Activated naive CD4-positive, alpha-beta T cell treated with Interleukin-2 at 50 U/mL for 16 hours (primary cell): ENCODE results near the gene GPR89A.
"Not testable (repeated sequence)": the region's sequence is repeated elsewhere in the genome, so short reads cannot be mapped to it uniquely, and the experiment has no call there.

Experiments
- DNase-seq: peaks from one replicate; pipeline ENCODE4 v3.0.0-alpha.2; 2020

Gene GPR89A

DNA sequence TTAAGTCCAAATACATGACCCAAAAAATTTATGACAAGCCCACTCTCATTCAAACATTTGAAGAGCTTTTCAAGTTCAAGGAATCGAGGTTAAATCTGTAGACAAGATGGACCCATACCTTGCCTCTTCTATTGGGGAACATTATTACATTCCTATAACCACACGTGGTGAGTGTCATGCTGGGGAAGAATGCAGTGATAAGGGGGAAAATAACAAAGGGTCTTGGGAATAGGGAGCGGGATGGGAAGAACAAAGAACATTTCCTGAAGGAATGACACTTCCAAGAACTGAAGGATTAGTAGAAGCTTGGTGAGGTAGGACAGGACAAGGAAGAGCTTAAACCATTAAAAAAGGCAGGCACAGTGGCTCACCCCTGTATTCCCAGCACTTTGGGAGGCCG, 80.5 kb downstream of the GPR89A start:
- DNase-seq, result no peak

DNA sequence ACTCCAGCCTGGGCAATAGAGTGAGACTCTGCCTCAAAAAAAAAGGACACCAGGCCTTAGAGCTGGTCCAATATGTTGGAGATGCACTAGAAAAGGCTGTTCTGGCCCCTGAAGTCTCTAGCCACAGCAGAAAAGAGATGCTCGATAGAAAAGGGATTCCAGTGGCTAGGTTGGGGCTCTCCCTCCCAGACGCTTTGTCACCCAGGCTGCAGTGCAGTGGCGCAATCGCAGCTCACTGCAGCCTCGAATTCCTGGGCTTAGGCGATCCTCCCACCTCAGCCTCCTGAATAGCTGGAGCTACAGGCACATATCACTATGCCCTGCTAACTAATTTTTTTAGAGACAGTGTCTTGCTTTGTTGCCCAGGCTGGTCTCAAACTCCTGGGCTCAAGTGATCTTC, 81.1 kb downstream of the GPR89A start:
- no peak for DNase-seq

DNA sequence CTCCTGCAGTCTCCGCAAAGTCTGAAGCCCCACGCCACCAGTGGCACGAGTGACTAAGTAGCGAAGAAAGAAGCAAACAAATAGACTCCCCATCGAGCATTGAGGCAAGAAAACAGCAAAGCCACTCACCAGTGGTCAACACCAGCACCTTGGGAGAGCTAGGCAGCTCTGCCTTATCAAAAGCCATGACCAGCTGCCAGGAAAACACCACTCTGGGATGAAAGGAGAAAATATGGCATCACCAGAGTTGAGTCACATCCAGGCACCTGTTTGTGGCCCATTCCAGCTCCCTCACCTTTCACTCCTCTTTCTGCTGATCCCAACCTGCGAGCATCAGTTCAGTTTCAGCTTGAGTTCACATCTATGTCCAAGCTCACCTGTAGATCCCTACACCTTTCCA, 82.1 kb downstream of the GPR89A start:
- DNase-seq, result no peak

DNA sequence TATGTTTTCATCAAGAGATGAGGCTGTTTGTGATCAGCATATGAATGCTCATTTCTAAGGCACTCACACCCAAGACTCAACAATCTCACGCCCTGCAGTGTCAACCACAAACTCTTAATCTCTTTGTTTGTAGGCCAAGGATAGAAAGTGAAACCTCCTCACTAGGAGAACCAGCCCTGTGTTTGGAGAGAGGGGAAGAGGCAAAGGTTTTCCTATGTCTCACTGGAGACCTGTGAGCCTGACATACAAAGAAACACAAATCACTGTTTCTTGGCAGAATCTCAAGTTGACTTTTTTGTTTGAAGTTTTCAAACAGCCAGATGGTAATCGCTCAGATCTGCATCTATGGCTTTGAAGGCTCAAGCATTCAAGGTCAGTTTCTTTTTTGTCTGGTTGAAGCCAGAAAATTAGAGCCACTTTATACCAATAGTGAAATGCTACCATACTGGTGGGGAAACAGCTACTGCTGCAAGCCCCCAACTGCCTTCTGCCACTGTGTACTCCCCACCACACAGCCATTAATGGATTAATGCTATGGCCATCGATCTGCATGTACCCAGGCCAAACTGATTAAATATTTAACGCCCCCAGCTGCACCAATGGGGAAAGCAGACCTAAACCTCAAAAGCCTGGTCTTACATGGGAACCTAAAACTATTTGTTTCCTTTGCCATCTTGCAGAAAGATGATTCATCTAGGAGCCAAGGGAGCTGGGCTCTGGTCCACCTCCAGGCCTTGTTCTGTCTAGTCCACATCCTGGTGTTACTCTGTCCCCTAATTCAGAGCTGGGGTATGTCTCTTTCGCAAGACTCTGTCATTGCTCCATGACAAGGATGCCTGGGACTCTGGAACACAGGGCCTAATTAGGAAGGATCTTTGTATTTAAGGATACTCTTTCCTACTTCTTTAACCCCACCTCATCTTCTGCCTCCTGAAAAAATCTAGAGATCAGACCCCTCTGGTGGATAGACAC, 83.1 kb downstream of the GPR89A start:
- DNase-seq, result peak; percentile 16

DNA sequence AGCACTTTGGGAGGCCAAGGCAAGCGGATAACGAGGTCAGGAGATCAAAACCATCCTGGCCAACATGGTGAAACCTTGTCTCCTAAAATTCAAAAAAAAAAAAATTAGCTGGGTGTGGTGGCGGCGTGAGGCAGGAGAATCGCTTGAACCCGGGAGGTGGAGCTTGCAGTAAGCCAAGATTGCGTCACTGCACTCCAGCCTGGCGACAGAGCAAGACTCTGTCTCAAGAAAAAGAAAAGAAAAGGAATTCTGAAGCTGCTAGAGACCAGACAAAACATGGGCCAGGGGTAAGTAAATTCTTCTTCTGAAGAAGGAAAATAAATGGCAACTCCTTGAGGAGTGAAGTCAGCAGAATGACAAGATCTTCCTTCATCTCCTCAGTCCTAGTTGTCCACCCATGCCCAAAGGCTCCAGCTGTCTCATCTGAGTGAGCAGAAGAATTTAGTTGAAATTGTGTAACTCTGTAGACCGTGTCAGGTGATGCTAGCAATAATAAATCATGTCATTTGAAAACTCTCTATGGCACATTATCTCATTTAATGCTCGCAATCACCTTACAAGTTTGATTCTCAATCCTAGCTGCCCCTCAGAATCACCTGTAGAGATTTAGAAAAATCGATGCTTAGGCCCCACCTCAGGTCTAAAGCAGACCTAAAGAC, 85.1 kb downstream of the GPR89A start:
- DNase-seq, result no peak

DNA sequence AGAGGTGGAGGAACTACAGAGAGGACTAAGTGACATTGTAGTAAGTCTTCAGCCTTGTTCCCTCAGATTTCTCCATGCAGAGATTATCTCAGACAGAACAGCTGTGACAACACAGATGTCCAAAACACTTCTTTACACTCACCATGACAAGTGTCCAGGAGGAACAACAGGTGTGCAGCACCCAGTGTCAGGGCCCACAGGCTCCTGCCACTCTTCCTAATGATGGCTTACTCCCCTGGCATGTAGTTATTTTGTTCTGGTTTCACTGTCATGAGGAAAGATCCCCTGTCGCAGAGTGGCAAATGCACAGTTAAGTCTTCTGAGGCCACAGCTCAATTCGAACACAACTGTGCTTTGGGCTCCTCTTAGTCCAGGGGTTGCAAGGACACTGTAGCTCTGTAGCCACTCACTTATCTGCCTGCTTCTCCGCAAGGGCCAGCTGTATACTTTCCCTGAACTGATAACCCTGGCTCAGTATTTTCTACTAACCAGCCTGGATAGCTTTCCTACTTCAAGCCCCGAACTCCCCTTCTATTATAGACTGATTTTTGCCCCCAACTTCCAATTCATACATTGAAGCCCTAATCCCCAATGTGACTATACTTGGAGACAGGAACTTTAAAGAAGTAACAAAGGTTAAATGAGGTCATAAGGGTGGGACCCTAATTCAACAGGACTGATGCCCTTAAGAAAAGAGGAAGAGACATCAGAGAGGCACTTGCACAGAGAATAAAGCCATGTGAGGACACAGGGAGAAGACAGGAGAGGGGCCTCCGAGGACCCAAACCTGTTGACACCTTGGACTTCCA, 88.2 kb downstream of the GPR89A start:
- DNase-seq, result no peak

DNA sequence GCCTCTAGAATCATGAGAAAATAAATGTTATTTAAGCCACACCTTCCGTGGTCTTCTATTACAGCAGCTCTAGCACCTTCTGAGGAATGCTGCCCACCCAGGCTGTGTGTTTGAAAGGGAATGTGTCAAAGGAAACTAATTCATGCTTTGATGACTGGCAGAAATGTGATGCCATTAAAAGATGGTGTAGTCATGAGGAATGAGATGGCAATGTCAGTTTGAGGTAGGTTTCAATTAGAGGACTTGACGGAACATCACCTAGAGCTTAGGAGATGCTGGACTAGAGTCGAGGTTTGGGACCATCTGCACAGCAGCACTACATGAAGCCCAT, 88.8 kb downstream of the GPR89A start:
- no peak for DNase-seq

DNA sequence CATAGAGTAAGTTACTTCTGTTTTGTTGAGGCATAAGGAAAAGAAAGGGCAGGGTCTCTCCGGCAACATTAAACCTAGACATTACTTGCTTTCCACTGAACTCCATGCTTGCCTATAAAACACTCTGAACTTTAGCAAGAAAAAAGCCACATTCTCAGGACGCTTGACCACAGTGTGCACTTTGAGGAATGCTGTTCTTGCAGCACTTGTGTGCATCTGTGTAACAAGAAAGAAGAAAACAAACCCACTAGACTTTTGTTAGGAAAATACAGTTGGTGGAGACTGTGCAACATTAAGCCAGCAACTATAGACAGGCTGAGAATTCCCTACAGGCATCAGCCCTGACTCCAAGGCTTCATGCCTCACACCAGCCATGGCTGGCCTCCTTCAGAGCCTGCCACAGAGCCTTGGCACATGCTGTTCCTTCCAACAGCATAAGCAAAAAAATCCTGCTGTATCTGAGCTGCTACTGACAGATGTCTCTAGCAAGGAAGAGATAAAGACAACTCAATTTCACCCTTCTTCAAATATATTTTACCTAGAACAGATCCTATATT, 93.6 kb downstream of the GPR89A start:
- DNase-seq, result no peak

DNA sequence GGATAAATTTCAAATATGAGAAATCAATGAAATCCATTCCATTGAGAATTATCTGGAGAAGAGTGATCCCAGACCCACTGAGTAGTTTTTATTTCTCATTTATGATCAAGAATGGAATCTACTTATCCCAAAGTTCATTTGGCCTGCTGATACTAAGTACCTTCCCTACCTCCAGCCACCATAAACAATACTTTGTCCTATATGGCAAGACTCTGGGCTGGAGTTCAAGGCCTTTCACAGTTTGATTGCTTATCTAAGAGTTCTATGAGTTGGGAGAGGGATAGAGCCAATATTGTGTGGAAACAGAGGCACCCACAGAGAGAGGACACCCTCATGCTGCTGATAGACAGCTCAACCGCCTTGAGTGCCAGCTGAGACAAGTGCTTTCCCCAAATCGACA, 94.3 kb downstream of the GPR89A start:
- DNase-seq, result no peak

DNA sequence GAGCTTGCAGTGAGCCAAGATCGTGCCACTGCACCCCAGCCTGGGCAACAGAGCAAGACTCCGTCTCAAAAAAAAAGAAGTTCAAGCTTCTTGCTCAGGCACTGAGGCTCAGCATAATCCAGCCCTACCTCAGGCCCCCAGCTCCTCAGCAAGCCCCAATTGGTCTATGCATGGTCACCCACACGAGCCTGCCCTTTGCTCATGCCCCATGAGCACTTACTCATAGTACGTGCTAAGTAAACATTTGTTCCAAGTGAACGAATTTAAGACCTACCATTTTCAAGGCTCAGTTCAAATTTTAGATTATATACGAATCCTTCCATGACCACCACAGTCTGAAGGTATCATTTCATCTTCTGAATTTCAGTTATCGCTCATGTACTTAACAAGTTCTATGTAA, 95.0 kb downstream of the GPR89A start:
- no peak for DNase-seq

DNA sequence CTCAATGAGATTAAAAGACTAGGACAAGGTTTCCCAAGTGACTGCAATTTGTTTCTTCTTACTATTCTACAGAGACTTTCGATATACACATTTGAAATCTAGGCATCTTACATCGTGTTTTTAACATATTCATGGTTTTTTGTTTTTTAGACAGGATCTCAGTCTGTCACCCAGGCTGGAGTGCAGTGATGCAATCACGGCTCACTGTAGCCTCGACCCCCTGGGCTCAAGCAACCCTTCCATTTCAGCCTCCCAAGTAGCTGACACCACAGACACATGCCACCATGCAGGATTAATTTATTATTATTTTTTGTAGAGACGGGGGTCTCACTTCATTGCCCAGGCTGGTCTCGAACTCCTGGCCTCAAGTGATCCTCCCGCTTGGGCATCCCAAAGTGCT, 97.8 kb downstream of the GPR89A start:
- no peak for DNase-seq

DNA sequence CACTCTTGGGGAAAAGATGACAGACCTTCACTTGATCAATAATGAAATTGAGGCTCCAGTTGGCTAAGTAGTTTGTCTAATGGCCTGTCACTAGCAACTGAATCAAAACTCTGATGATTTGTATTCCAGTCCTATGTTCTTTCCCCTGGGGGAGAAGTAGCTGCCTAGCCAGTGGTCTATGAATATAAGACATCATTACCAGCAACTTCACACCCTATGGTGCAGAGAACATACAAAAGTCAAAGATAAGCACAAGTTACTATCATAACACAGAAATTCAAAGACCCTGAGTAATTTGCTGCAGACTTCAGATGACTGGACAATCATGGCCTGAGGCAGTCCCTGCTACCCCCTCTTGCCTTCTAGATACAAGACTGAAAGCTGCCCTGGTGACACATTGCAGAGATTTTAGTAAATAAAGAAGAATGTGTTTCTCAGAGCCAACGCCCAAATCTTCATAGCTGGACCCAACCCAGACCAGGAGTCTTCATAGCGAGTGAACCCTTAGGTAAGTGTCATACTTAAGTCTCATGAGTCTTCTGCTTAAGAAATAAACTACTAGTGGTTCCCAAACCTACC, 98.4 kb downstream of the GPR89A start:
- DNase-seq, result no peak

DNA sequence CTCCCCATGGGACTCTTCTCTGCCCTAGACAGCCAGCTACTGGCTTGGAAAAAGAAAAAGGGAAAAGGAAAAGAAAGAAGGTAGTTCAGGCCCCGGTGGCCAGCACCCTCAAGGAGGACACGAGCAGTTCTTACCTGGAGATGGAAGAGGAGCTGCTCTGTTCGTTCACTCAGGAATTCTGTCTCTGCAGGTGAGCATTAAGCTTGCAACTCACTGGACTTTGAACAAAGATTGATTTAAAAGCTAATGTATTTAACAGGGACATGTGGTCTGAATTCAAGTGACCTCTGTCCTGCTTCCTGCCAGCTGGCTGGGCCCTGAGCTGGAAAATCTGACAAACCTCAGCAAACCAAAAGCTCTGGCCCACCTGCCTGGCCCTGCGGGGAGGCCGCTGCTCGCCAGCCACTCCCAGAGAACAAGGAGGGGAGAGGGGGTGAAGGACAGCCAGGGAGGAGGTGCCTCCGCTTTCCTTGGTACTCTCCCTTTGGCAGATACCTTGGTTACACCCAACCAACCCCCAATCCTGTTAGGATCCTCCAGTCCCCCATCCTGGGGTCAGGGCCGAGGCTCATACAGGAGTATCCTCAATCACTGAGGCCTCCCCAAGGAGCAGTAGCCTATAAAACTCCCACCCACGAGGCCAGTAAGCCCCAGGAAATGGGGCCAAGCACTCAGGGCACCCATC, 99.5 kb downstream of the GPR89A start, which contains the start of gene PDZK1:
TSS of gene PDZK1 (minus strand) at position 186 of the 685 bp plus-strand sequence. CDS start 19,347 bp downstream, outside the sequence.
- DNase-seq, result no peak

DNA sequence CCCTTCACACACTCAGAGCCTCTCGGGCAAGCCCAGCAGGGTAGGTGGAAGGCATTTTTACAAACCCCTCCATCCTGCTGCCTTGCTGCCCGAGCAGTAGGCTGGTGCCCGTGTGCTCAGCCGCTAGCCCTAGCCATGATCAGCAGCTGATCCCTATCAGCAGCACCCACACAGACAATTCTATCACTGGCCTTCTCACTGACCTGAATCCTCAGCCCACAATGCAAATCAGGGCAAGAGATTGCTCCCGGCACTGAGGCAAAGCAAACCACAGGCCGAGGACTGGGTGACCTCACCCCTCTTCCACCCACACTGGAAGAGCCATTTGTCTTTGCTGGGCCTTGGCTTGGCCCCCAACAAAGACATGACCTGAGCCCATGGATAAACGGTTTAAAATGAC, 100.3 kb downstream of the GPR89A start:
- no peak for DNase-seq

DNA sequence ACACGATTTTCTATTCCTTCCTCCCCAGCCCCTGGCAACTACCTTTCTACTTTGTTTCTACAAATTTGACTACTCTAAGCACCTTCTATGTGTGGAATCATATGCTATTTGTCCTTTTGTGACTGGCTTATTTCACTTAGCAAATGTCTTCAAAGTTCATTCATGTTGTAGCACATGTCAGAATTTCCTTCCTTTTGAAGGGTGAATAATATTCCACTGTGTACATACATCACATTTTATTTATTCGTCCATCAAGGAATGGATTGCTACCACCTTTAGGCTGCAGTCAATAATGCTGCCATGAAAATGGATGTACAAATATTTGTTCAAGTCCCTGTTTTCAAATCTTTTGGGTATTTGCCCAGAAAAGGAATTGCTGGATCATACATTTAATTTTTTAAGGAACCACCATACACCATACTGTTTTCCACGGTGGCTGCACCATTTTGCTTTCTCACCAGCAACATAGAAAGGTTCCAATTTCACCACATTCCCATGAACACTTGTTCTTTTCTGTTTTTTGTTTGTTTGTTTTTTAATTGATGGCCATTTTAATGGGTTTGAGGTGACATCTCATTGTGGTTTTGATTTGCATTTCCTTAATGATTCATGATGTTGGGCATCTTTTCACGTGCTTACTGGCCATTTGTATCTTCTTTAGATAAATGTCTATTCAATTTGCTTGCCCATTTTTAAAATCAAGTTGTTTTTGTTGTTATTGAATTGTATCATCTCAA, 102.7 kb downstream of the GPR89A start:
- DNase-seq, result no peak

DNA sequence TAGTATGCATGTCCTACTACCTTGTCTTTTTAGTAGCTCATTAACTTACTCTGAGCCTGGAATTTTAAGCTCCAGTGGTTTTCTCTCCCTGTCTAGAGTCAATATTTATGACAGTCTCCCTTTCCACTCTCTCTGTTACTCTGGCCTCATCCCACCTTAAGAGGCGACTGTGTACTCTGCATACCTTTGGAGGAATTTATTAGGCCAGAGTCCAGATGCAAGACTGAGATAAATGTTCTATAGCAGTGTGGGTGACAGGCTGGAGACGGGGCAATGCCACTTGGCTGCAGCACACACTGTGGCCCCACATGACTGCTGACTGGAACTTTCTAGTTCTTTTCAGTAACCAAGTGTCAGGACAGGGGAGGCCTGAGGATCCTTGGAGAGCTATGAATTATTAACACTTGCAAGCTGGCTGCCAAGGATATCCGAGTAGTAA, 103.4 kb downstream of the GPR89A start:
- no peak for DNase-seq

DNA sequence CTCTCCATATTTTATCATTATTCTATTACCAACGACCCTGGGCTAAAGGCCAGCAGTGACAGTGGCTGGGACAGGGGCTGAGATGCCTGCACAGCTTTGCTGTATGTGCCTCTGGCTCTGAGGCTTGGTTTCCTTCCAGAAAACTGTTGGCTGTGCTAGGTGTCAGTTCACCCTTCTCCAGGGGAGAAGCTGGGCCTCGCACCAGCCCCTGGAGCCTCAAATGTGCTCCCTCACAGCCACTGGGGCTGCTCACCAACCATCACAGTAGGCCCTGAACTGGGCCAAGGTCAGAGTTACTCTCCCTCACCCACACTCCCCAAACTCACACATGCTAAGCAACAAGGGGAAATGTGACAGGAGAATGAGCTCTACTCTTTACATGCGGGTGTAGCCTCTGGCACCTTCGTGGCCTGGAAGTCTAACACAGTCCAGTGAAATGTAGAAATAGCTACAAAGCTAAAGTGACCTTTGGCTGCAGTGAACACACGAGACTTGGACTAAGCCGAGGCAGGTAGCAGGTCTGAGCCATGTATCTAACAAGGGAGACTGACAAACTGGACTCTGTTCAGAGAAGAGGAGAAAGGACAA, 106.8 kb downstream of the GPR89A start:
- no peak for DNase-seq

DNA sequence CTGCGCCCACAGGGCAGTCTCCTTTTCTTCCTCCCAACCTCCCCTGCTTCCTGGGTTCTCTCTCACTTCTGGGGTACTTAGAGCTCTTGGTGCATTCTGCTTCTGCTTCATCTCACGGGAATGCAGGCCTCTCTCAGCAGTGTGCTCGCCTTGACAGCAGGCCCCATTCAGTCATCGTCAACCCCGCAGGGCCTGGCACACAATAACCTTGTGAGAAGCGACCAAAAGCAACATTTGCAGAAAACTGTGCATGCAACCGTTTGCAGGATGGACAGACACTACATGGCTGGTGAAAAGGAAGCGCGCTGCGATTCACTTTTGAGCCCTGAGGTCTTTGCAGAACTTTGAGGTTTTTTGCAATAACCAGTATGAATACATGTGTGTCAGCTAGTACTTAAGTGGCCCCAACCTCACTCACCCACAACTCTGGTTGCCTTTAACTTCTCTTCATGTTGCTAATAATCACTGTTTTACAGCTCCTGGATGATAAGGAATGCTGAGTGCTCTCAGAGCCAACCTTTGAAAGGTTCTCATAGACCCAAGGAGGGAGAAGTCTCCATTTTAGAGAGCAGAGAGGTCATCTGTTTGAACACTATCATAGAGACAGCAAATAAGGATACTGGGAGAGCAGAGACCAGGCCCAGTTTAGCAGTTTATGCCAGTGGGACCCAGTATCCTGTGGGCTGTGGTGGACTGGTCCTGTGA, 109.0 kb downstream of the GPR89A start:
- DNase-seq, result no peak

DNA sequence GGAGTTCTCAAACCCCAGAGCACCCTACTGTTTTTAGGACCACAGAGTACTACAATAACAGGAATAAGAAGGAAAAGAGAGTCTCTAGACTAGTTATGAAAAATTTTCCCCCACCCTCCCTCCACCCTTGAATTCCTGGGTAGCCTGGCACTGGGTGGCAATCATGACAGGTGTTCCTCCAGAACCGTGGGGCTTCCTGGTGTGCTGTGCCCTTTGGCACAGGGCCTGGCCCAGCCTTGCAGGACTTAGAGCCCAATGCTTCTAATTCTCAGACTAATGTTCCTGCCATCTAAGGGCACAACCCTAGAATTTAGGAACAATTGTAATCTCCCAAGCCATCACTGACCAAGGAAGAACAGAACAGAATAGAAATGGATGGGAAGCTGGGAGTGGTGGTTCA, 110.0 kb downstream of the GPR89A start:
- no peak for DNase-seq

DNA sequence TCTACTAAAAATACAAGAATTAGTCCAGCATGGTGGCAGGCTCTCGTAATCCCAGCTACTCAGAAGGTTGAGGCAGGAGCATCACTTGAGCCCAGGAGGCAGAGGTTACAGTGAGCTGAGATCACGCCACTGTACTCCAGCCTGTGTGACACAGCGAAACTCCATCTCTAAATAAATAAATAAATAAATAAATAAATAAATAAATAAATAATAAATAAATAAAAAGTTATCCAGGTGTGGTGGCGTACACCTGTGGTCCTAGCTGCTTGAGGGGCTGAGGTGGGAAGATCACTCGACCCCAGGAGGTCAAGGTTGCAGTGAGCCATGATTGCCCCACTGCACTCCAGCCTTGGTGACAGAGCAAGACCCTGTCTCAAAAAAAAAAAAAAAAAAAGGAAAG, 110.7 kb downstream of the GPR89A start:
- DNase-seq, result not testable (repeated sequence)
